BJ (cell line): ENCODE measurements around the gene PRR22. TPM values are rescaled to one million over a fixed set of nuclear protein-coding genes. Genes with fewer than 3 reads are reported as not detected.
"Not testable (repeated sequence)": the region's sequence is repeated elsewhere in the genome, so short reads cannot be mapped to it uniquely, and the experiment has no call there.

Experiments used
- CTCF ChIA-PET: fragments of 350-600 bp; formaldehyde crosslinking; extraction: SDS; loops from one replicate; lab custom pipeline; 2021; ENCODE audit warnings: antibody characterized with exemption, inconsistent platforms; lab: Yijun Ruan, JAX
- POLR2A ChIA-PET: fragments of 300-600 bp; sonication (Branson Sonifier 250); formaldehyde crosslinking; extraction: SDS; loops from one replicate; lab custom pipeline; 2021; ENCODE audit warnings: antibody characterized with exemption; lab: Charles Lee
- DNase-seq: peaks from one replicate; pipeline ENCODE4 v3.0.0-alpha.2; 2011; ENCODE audit warnings: low read depth
- H3K27me3 ChIP-seq: 2 replicates; pipeline ENCODE4 v1.6.0; 2011; ENCODE audit warnings: low read length; ENCODE audit not compliant: control insufficient read depth, insufficient read depth
- H3K36me3 ChIP-seq: 2 replicates; pipeline ENCODE4 v1.5.1; 2011; ENCODE audit warnings: low read length; ENCODE audit not compliant: control insufficient read depth, insufficient read depth
- H3K4me3 ChIP-seq: 2 replicates; pipeline ENCODE4 v1.5.1; 2011; ENCODE audit warnings: low read depth, mild to moderate bottlenecking, control low read depth, low read length
- polyA plus RNA-seq: library from polyadenylated mRNA; depleted of rRNA; stranded (reverse); fragments of >200 nt; gene quantifications from 2 replicates; pipeline ENCODE4 v1.2.3, GENCODE V29; 2011; rRNA removed
- TF ChIP-seq, protein P1 (sequence below): IDR thresholded peaks from 2 replicates; pipeline ENCODE4 v1.5.1; 2011; ENCODE audit warnings: low read depth, mild to moderate bottlenecking, control low read depth, inconsistent platforms, low read length, moderate library complexity; ENCODE audit not compliant: insufficient read depth

PRR22 gene
- polyA plus RNA-seq, 1 experiment: 0.53 TPM

DNA sequence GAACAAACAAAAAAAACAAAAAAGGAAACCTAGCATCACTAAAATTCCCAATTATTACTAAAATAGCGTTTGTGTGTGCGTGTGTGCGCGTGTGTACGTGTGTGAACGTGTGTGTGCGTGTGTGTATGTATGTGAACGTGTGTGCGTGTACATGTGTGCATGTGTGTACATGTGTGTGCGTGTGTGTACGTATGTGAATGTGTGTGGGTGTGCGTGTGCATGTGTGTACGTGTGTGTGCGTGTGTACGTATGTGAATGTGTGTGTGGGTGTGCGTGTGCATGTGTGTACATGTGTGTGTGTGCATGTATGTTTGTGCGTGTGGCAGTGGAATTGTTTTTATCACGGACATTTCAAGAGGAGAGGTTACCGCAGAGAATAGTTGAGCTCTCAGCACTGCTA, 42.5 kb downstream of the PRR22 start:
- H3K27me3 ChIP-seq: no peaks in the 10 kb centered on the region
- POLR2A ChIA-PET: no interaction called here
- no peak for DNase-seq
- TF ChIP-seq, protein P1, sequence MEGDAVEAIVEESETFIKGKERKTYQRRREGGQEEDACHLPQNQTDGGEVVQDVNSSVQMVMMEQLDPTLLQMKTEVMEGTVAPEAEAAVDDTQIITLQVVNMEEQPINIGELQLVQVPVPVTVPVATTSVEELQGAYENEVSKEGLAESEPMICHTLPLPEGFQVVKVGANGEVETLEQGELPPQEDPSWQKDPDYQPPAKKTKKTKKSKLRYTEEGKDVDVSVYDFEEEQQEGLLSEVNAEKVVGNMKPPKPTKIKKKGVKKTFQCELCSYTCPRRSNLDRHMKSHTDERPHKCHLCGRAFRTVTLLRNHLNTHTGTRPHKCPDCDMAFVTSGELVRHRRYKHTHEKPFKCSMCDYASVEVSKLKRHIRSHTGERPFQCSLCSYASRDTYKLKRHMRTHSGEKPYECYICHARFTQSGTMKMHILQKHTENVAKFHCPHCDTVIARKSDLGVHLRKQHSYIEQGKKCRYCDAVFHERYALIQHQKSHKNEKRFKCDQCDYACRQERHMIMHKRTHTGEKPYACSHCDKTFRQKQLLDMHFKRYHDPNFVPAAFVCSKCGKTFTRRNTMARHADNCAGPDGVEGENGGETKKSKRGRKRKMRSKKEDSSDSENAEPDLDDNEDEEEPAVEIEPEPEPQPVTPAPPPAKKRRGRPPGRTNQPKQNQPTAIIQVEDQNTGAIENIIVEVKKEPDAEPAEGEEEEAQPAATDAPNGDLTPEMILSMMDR: no peak
- no peak overlapping the region for H3K4me3 ChIP-seq
- H3K36me3 ChIP-seq: no peaks in the 10 kb centered on the region
- CTCF ChIA-PET: interaction anchor here (2.0 kb wide), 1 partner anchor 21 kb away, joined by 7 read pairs; the partner anchor contains the start of genes CATSPERD and LONP1

DNA sequence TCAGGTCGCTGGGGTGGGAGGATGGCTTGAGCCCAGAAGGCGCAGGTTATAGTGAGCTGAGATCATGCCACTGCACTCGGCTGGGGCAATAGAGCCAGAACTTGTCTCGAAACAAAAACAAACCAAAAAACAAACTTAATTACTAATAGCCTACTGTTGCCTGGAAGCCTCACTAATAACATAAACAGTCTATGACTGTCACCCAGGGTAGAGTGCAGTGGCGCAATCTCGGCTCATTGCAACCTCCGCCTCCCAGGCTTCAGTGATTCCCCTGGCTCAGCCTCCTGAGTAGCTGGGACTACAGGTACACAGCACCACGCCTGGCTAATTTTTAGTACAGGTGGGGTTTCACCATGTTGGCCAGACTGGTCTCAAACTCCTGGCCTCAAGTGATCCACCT, 46.1 kb downstream of the PRR22 start:
- no peak for DNase-seq
- TF ChIP-seq, protein P1: no peak
- no peaks in the 10 kb centered on the region for H3K27me3 ChIP-seq
- no peak overlapping the region for H3K4me3 ChIP-seq
- H3K36me3 ChIP-seq: no peaks in the 10 kb centered on the region
- ChIA-PET CTCF (interaction anchor here (0.6 to 2.4 kb wide), 2 partner anchors 18 to 27 kb away, joined by 4 to 7 read pairs; partner anchors contain the start of genes CATSPERD and LONP1), POLR2A (interaction anchor here (0.7 kb wide), 1 partner anchor 686 kb away, joined by 4 read pairs; the partner anchor contains the start of gene KHSRP)

DNA sequence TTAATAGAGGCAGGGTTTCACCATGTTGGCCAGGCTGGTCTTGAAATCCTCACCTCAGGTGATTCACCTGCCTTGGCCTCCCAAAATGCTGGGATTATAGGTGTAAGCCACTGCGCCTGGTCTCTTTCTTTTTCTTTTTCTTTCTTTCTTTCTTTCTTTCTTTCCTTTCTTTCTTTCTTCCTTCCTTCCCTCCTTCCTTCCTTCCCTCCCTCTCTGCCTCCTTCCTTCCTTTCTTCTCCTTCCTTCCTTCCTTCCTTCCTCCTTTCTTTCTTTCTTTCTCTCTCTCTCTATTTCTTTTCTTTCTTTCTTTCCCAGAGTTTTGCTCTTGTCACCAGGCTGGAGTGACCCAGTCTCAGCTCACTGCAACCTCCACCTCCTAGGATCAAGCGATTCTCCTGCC, 51.4 kb downstream of the PRR22 start:
- H3K4me3 ChIP-seq, H3K36me3 ChIP-seq, POLR2A ChIA-PET, DNase-seq, H3K27me3 ChIP-seq: not testable (repeated sequence)
- CTCF ChIA-PET: interaction anchor here (1.3 to 2.2 kb wide), 2 partner anchors 13 kb away, joined by 4 to 7 read pairs; partner anchors contain the start of genes CATSPERD and LONP1

Other genes starting within 250 kb of the PRR22 start
- 0.07 and 0.23 TPM in 2 replicates for gene TINCR, start 216.8 kb downstream of the PRR22 start, polyA plus RNA-seq
- gene SAFB2, start 162.0 kb downstream of the PRR22 start, polyA plus RNA-seq: 13.3 and 15.3 TPM in 2 replicates
- 20.8 and 22.3 TPM in 2 replicates for gene SAFB, start 161.7 kb downstream of the PRR22 start, polyA plus RNA-seq
- 65.2 and 67.8 TPM in 2 replicates for gene MICOS13, start 104.2 kb downstream of the PRR22 start, polyA plus RNA-seq
- 5.3 and 5.6 TPM in 2 replicates for gene HSD11B1L, start 103.7 kb downstream of the PRR22 start, polyA plus RNA-seq
- gene RPL36, start 94.5 kb downstream of the PRR22 start, polyA plus RNA-seq: 824 and 912 TPM in 2 replicates
- 55.4 and 77.4 TPM in 2 replicates for gene LONP1, start 64.6 kb downstream of the PRR22 start, polyA plus RNA-seq
- not detected in 2 replicates for gene CATSPERD, start 64.1 kb downstream of the PRR22 start, polyA plus RNA-seq
- 9.9 and 13.7 TPM in 2 replicates for gene DUS3L, start 6.4 kb upstream of the PRR22 start, polyA plus RNA-seq
- gene NRTN, start 20.3 kb upstream of the PRR22 start, polyA plus RNA-seq: 0.20 and 0.22 TPM in 2 replicates
- not detected in 2 replicates for gene FUT6, start 55.0 kb upstream of the PRR22 start, polyA plus RNA-seq
- not detected in 2 replicates for gene FUT3, start 66.7 kb upstream of the PRR22 start, polyA plus RNA-seq
- not detected in 2 replicates for gene FUT5, start 85.8 kb upstream of the PRR22 start, polyA plus RNA-seq
- 242 and 351 TPM in 2 replicates for gene NDUFA11, start 119.0 kb upstream of the PRR22 start, polyA plus RNA-seq
- gene VMAC, start 120.1 kb upstream of the PRR22 start, polyA plus RNA-seq: 3.3 and 4.2 TPM in 2 replicates
- gene CAPS, start 129.5 kb upstream of the PRR22 start, polyA plus RNA-seq: 4.3 and 5.6 TPM in 2 replicates
- gene RANBP3, start 193.4 kb upstream of the PRR22 start, polyA plus RNA-seq: 54.2 and 68.6 TPM in 2 replicates